GM12873 (cell line): ENCODE results near the gene MBOAT7.

ENCODE experiments used
- CTCF ChIP-seq: IDR thresholded peaks from 2 replicates; pipeline ENCODE4 v1.5.1; 2012; ENCODE audit warnings: low read depth, mild to moderate bottlenecking, moderate library complexity, low read length, control low read depth; ENCODE audit not compliant: insufficient read depth; ENCODE audit errors: missing control alignments

Gene MBOAT7

GRCh38 chr19:54160182-54160811, 29.1 kb downstream of the MBOAT7 start:
- TF ChIP-seq CTCF, result no peak

- TF ChIP-seq CTCF, result peak; percentile 37
Observed at GRCh38 chr19:54159352-54160181, 29.8 kb downstream of the MBOAT7 start, which contains the start of gene LENG1. TSS of gene LENG1 (minus strand) at chr19:54159721. CDS start at chr19:54159695, 26 bp downstream.

GRCh38 chr19:54158812-54159351, 30.5 kb downstream of the MBOAT7 start:
- TF ChIP-seq CTCF, result no peak

GRCh38 chr19:54156953-54157352, 32.4 kb downstream of the MBOAT7 start:
- no peak for TF ChIP-seq CTCF

- TF ChIP-seq CTCF, result no peak
Observed at GRCh38 chr19:54156490-54156889, 32.9 kb downstream of the MBOAT7 start.

- no peak for TF ChIP-seq CTCF
Observed at GRCh38 chr19:54155694-54156093, 33.7 kb downstream of the MBOAT7 start.
